Mesodermal cell (in vitro differentiated cells): ENCODE results near the gene CHD3.
A peak's percentile ranks its signal among the peaks of the same experiment; 100 is the strongest.
"Not testable (repeated sequence)": the region's sequence is repeated elsewhere in the genome, so short reads cannot be mapped to it uniquely, and the experiment has no call there.

Experiments
- H3K27ac ChIP-seq: 2 replicates; pipeline ENCODE4 v1.7.0; 2013; ENCODE audit warnings: mild to moderate bottlenecking, low read depth, low read length, moderate library complexity; ENCODE audit not compliant: severe bottlenecking
- H3K36me3 ChIP-seq: 2 replicates; pipeline ENCODE4 v1.7.1; 2013; ENCODE audit warnings: mild to moderate bottlenecking, low read length, moderate library complexity; ENCODE audit not compliant: control insufficient read depth, insufficient read depth
- H3K4me1 ChIP-seq: one replicate; pipeline ENCODE4 v1.7.1; 2013; ENCODE audit warnings: mild to moderate bottlenecking, low read length; ENCODE audit not compliant: insufficient read depth, control insufficient read depth, poor library complexity, severe bottlenecking
- H3K4me3 ChIP-seq: 2 replicates; pipeline ENCODE4 v1.7.0; 2013; ENCODE audit warnings: low read length, control low read depth, mild to moderate bottlenecking; ENCODE audit not compliant: insufficient read depth, poor library complexity, severe bottlenecking; ENCODE audit errors: extremely low read depth
- H3K9me3 ChIP-seq: 2 replicates; pipeline ENCODE4 v1.7.1; 2013; ENCODE audit warnings: mild to moderate bottlenecking, low read length, moderate library complexity; ENCODE audit not compliant: control insufficient read depth
- WGBS, 2 experiments: methylation state at CpG; one replicate each; pipeline ENCODE4 v1.1.5; 2013; ENCODE audit warnings: missing lambda C conversion rate in 2 of 2; ENCODE audit not compliant: insufficient coverage in 2 of 2; 5-methylcytosine and 5-hydroxymethylcytosine counted together

The CHD3 gene

GRCh38 chr17:7856811-7857712 is 31.5 kb upstream of the CHD3 start, which contains the start of gene NAA38:
NAA38 (minus strand) TSS chr17:7857559; CDS start chr17:7857463, 96 bp downstream.
- Histone ChIP-seq H3K4me3 (peak within 1 kb of the TSS; percentile 68), H3K36me3 (peaks cover 56% of the 10 kb centered on the region), H3K9me3 (no peaks in the 10 kb centered on the region), H3K27ac (peak within 1 kb of the TSS; percentile 97), H3K4me1 (peaks cover 38% of the 10 kb centered on the region)
- WGBS, 2 experiments: 2% methylated on average over 63 to 64 of the region's 64 CpGs

- H3K4me3 ChIP-seq: peak within 1 kb of the TSS; percentile 68
- WGBS, 2 experiments: 2% methylated on average over 43 to 46 of the region's 48 CpGs
- no peaks in the 10 kb centered on the region for H3K9me3 ChIP-seq
- H3K36me3 ChIP-seq: peaks cover 50% of the 10 kb centered on the region
- H3K27ac ChIP-seq: peak within 1 kb of the TSS; percentile 97
- H3K4me1 ChIP-seq: peaks cover 34% of the 10 kb centered on the region
Observed at GRCh38 chr17:7857713-7858521, 30.7 kb upstream of the CHD3 start, which contains the start of gene CYB5D1. CYB5D1 (plus strand) TSS chr17:7858003; CDS start chr17:7858135, 132 bp downstream.

GRCh38 chr17:7858522-7858810 is 30.1 kb upstream of the CHD3 start:
- H3K4me1 ChIP-seq: peaks cover 29% of the 10 kb centered on the region
- peaks cover 49% of the 10 kb centered on the region for H3K36me3 ChIP-seq
- no peaks in the 10 kb centered on the region for H3K9me3 ChIP-seq
- H3K27ac ChIP-seq: peak overlapping the region; percentile 97
- peak overlapping the region; percentile 68 for H3K4me3 ChIP-seq
- 13 to 16% methylated on average over 13 to 19 of the region's 20 CpGs for WGBS, 2 experiments

- H3K36me3 ChIP-seq: peaks cover 52% of the 10 kb centered on the region
- no peaks in the 10 kb centered on the region for H3K9me3 ChIP-seq
- H3K27ac ChIP-seq: no peak overlapping the region
- H3K4me3 ChIP-seq: peak overlapping the region; percentile 68
- 98% methylated on average over 7 of the region's 8 CpGs for WGBS, 2 experiments
- peaks cover 23% of the 10 kb centered on the region for H3K4me1 ChIP-seq
Observed at GRCh38 chr17:7859028-7859427, 29.6 kb upstream of the CHD3 start.

- 0 to 100% methylated on average over 1 of the region's 3 CpGs for WGBS, 2 experiments
- no peak overlapping the region for H3K27ac ChIP-seq
- no peak overlapping the region for H3K4me3 ChIP-seq
- no peaks in the 10 kb centered on the region for H3K9me3 ChIP-seq
- peaks cover 6% of the 10 kb centered on the region for H3K4me1 ChIP-seq
- peaks cover 70% of the 10 kb centered on the region for H3K36me3 ChIP-seq
Observed at GRCh38 chr17:7862692-7863437, 25.7 kb upstream of the CHD3 start.

GRCh38 chr17:7864384-7864783 is 24.2 kb upstream of the CHD3 start:
- H3K4me3 ChIP-seq, H3K27ac ChIP-seq, H3K9me3 ChIP-seq, H3K4me1 ChIP-seq: not testable (repeated sequence)
- 89% methylated on average over 4 of the region's 5 CpGs; no CpG with 5 or more reads in 1 of the 2 experiments for WGBS, 2 experiments
- H3K36me3 ChIP-seq: peaks cover 62% of the 10 kb centered on the region

- H3K27ac ChIP-seq: no peak overlapping the region
- no CpG with 5 or more reads among the region's 5 CpGs for WGBS, 2 experiments
- H3K4me1 ChIP-seq: no peaks in the 10 kb centered on the region
- no peaks in the 10 kb centered on the region for H3K9me3 ChIP-seq
- H3K36me3 ChIP-seq: peaks cover 57% of the 10 kb centered on the region
- H3K4me3 ChIP-seq: no peak overlapping the region
Observed at GRCh38 chr17:7864995-7865650, 23.5 kb upstream of the CHD3 start.

- H3K4me3 ChIP-seq: no peak overlapping the region
- H3K27ac ChIP-seq: no peak overlapping the region
- H3K9me3 ChIP-seq: no peaks in the 10 kb centered on the region
- H3K4me1 ChIP-seq: no peaks in the 10 kb centered on the region
- peaks cover 43% of the 10 kb centered on the region for H3K36me3 ChIP-seq
- 89 to 95% methylated on average over 5 of the region's 5 CpGs for WGBS, 2 experiments
Observed at GRCh38 chr17:7867881-7868329, 20.7 kb upstream of the CHD3 start.

GRCh38 chr17:7873051-7873450 is 15.5 kb upstream of the CHD3 start:
- Histone ChIP-seq H3K4me1 (no peaks in the 10 kb centered on the region), H3K27ac (no peak overlapping the region), H3K36me3 (peaks cover 24% of the 10 kb centered on the region), H3K9me3 (no peaks in the 10 kb centered on the region), H3K4me3 (no peak overlapping the region)
- 86 to 87% methylated on average over 4 of the region's 4 CpGs for WGBS, 2 experiments
